Ureter (tissue), 1 donor: Measurements from ENCODE around the gene HAO1. TPM values are rescaled to one million over a fixed set of nuclear protein-coding genes. Genes with fewer than 3 reads are reported as not detected.

Source experiments
- DNase-seq: peaks from one replicate; pipeline ENCODE4 v3.0.0-alpha.2; 2020; ENCODE audit warnings: low spot score
- total RNA-seq: library from RNA; stranded (reverse); gene quantifications from one replicate; pipeline ENCODE4 v1.2.4, GENCODE V29; 2023
- donor health status: DM: yes; HTN: yes; CAD: no.

The HAO1 gene
- total RNA-seq, 1 donor from 2014 or later = not detected

- no peak for DNase-seq
Observed at GRCh38 chr20:7926767-7927166, 13.5 kb downstream of the HAO1 start.

GRCh38 chr20:7926323-7926722 is 13.9 kb downstream of the HAO1 start:
- DNase-seq = no peak

GRCh38 chr20:7924692-7925091 is 15.6 kb downstream of the HAO1 start:
- DNase-seq = no peak

- DNase-seq = no peak
Observed at GRCh38 chr20:7916648-7917047, 23.6 kb downstream of the HAO1 start.

- DNase-seq = no peak
Observed at GRCh38 chr20:7912551-7912950, 27.7 kb downstream of the HAO1 start.

GRCh38 chr20:7911586-7912330 is 28.5 kb downstream of the HAO1 start:
- DNase-seq = no peak

- DNase-seq = no peak
Observed at GRCh38 chr20:7908905-7909304, 31.4 kb downstream of the HAO1 start.

- no peak for DNase-seq
Observed at GRCh38 chr20:7903429-7903828, 36.8 kb downstream of the HAO1 start.

- no peak for DNase-seq
Observed at GRCh38 chr20:7902879-7903278, 37.4 kb downstream of the HAO1 start.

- no peak for DNase-seq
Observed at GRCh38 chr20:7897781-7898364, 42.4 kb downstream of the HAO1 start.

- no peak for DNase-seq
Observed at GRCh38 chr20:7893014-7893730, 47.1 kb downstream of the HAO1 start.

GRCh38 chr20:7891705-7892104 is 48.6 kb downstream of the HAO1 start:
- DNase-seq = no peak

- no peak for DNase-seq
Observed at GRCh38 chr20:7889736-7890135, 50.5 kb downstream of the HAO1 start.

- no peak for DNase-seq
Observed at GRCh38 chr20:7883741-7884140, 56.5 kb downstream of the HAO1 start.

GRCh38 chr20:7883309-7883708 is 56.9 kb downstream of the HAO1 start:
- no peak for DNase-seq

GRCh38 chr20:7882076-7882475 is 58.2 kb downstream of the HAO1 start:
- DNase-seq = no peak

- DNase-seq = no peak
Observed at GRCh38 chr20:7881551-7881950, 58.7 kb downstream of the HAO1 start.

GRCh38 chr20:7879883-7880282 is 60.4 kb downstream of the HAO1 start:
- no peak for DNase-seq

GRCh38 chr20:7868108-7868507 is 72.2 kb downstream of the HAO1 start:
- DNase-seq = no peak

- no peak for DNase-seq
Observed at GRCh38 chr20:7866285-7866684, 74.0 kb downstream of the HAO1 start.

- DNase-seq = no peak
Observed at GRCh38 chr20:7859356-7859802, 80.9 kb downstream of the HAO1 start.

- DNase-seq = no peak
Observed at GRCh38 chr20:7858734-7859250, 81.5 kb downstream of the HAO1 start.

GRCh38 chr20:7856756-7857155 is 83.5 kb downstream of the HAO1 start:
- no peak for DNase-seq
